NCI-H446 (cell line): Measurements from ENCODE around the gene GIMAP5.

Experiments used
- DNase-seq, 2 experiments: peaks; one replicate each; lab custom pipeline; 2025; lab: John Stamatoyannopoulos, UW

GIMAP5 gene

DNA sequence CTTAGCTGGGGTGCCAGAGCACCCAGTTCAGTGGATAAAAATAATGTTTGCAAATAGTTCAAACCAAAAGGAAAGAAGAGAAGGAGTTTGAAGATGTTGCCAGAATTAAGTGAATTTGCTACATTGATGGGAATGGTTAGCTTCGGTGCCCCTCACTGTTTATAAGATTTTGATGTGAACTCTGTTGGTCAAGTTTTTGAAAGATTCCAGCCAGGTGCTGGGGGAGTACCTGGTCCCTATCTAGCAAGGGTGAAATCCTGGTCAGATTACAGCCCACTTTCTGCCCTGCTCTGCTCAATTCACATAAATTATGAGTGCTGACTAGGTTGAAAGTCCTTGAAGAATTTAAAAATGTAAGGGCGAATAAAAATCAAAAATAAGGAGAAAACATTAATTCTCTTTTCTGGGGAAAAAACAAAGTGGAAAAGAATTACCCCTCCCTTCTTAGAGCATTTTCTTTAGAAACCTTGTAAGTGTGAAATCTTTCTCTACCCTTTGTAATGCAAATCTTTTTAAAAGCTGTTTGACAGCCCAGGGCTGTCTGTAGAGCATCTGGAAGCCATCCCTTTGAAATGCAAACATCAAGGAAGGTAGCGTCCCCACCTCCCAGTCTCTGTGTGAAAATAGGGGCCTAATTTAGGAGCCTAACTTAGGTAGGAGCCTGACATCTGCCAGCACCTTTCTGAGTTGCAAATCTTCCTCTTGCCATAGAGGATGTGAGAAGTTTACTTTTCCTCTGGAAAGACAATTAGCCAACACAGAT, 1.4 kb upstream of the GIMAP5 start:
- no peak for DNase-seq

GRCh38 chr7:150736864-150737263, 354 bp upstream of the GIMAP5 start:
- no peak for DNase-seq

- no peak for DNase-seq
Observed at GRCh38 chr7:150738092-150738491, 874 bp downstream of the GIMAP5 start.

DNA sequence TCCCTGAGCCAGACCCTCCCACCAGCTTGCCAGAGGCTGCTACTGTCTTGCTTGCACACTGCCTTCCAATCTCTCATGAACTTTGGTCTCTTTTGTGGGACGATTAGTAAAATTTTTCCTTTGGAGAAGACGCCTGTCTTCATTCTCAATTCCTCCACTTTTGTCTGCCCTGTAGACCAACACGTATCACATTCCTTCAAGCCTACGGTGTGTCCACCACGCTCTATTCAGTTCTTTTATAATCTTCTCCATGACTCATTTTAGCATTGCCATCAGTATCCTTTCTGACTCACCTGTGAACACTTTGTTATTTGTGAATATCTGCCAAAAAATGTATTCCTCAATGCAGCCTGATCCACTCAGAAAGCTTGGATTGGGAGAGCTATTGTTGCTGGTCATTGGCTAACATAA, 1.4 kb downstream of the GIMAP5 start:
- DNase-seq, result no peak

GRCh38 chr7:150739033-150739432, 1.8 kb downstream of the GIMAP5 start:
- no peak for DNase-seq

DNA sequence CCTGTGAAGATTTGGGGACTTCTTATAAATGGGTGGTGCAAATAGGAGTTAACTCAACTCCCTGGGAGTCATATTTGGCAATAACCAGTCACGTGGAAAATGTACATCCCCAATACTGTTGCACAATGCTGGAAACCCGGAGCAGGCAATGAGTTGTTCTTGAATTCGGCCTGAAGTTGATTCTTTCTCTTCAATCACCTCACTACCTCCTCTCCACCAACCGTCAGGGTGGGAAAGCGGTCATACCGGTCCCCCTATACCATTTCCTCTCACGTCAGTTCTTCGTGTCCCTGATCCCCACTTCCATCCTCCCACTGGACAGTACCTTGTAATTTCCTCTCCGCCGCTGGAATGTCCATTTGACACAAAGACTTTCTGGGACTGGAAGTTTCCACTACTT, 2.8 kb downstream of the GIMAP5 start:
- DNase-seq, result no peak

DNA sequence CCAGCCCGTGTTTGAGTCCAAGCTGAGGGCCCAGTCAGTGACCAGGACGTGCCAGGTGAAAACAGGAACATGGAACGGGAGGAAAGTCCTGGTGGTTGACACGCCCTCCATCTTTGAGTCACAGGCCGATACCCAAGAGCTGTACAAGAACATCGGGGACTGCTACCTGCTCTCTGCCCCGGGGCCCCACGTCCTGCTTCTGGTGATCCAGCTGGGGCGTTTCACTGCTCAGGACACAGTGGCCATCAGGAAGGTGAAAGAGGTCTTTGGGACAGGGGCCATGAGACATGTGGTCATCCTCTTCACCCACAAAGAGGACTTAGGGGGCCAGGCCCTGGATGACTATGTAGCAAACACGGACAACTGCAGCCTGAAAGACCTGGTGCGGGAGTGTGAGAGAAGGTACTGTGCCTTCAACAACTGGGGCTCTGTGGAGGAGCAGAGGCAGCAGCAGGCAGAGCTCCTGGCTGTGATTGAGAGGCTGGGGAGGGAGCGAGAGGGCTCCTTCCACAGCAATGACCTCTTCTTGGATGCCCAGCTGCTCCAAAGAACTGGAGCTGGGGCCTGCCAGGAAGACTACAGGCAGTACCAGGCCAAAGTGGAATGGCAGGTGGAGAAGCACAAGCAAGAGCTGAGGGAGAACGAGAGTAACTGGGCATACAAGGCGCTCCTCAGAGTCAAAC, 5.2 kb downstream of the GIMAP5 start:
- DNase-seq, result no peak

- DNase-seq, result no peak
Observed at GRCh38 chr7:150744041-150744656, 6.9 kb downstream of the GIMAP5 start.

- DNase-seq, result no peak
Observed at GRCh38 chr7:150745086-150745485, 7.9 kb downstream of the GIMAP5 start.

- no peak for DNase-seq
Observed at GRCh38 chr7:150745876-150746275, 8.7 kb downstream of the GIMAP5 start.

- no peak for DNase-seq
Observed at GRCh38 chr7:150746921-150747320, 9.7 kb downstream of the GIMAP5 start.

DNA sequence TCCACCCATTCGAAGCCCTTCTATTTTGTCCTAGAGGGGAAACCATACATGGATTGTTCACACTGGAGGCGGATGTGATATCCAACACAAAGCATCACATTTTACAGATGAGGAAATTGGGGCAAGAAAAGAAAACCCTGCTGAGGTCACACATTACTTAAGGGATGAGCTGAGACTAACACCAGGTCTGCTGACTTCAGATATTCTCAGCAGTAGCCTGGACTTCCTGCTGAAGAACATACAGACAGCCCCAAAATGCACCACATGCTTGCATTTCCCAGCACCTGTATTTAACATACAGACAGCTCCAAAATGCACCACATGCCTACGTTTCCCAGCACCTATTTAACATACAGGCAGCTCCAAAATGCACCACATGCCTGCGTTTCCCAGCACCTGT, 11.2 kb downstream of the GIMAP5 start:
- no peak for DNase-seq

DNA sequence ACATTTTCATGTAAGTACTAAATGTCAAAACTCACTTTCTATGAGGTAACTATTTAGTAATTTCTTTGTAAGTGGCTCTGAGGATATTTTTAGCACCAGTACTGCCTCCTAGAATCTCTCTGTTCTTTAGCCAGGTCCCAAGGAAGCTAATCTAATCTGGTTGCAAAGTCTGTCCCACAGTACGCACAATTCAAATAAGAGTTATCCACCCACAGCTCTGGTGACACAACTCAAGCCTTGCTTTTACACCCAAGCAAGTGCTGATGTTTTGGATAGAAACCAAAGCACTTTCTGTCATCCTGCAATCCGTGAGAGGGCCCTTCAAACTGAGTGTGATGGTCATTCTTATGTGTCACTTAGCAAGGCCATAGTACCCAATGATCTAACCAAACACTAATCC, 14.5 kb downstream of the GIMAP5 start:
- DNase-seq, result no peak

DNA sequence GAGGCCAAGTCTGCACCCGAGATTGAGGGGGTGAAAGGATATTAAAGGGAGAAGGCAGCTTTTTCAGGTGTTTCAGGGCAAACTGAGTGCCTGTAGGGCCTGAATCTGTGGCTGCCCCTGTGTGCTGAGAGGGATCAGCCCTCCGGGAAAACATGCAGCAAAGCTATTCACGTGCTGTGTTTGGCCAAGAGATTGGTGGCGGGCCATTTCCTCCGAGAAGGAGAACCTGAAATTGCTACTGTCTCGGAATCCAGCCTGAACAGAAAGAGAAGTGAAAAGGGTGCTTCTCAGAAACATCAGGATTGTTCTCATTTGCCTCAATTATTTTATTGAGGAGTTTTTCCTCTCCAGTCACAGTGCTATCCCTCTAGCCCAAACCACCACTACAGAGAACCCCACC, 16.0 kb downstream of the GIMAP5 start:
- no peak for DNase-seq

DNA sequence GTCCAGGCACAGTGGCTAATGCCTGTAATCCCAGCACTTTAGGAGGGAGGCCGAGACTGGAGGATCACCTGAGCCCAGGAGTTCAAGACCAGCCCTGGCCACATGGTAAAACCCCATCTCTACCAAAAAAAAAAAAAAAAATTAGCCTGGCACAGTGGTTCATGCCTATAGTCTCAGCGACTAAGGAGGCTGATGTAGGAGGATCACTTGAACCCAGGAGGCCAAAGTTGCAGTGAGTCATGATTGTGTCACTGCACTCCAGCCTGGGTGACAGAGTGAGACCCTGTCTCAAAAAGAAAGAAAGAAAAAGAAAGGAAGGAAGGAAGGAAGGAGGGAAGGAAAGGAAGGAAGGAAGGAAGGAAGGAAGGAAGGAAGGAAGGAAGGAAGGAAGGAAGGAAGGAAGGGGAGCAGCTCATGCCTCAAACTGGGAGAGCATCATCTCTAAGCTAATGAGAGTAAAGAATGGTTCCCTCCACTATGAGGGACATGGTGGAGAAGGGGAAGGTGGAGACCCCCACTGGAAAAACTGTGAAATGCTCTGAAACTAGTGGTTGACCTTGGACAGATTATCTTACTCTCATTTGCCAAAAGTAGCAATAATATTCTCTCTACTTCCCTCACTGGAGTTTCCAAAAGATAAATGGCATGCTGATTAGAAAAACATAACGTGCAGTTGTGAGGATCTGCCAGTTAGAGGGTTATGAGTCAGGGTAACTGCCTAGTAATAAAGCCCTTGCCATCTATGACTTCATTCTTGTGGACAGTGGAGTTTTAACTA, 16.8 kb downstream of the GIMAP5 start:
- DNase-seq, result no peak

DNA sequence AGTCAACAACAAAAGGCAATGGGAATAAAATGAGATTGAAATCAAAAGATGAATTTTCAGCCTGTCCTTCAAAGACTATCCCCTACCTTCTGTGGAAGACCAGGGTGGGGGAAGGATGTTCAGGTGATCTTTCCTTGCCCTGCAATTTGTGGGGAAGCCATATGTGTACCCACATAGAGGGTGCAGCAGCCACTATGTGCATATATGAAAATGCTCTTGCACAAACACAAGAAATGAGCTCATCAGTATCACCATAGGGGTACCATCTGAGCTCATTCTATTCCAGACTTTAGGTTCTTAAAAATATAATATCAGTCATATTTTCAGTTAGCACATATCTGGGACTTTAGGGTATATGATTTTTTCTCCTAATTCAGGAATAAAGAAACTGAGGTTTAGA, 17.7 kb downstream of the GIMAP5 start:
- no peak for DNase-seq

DNA sequence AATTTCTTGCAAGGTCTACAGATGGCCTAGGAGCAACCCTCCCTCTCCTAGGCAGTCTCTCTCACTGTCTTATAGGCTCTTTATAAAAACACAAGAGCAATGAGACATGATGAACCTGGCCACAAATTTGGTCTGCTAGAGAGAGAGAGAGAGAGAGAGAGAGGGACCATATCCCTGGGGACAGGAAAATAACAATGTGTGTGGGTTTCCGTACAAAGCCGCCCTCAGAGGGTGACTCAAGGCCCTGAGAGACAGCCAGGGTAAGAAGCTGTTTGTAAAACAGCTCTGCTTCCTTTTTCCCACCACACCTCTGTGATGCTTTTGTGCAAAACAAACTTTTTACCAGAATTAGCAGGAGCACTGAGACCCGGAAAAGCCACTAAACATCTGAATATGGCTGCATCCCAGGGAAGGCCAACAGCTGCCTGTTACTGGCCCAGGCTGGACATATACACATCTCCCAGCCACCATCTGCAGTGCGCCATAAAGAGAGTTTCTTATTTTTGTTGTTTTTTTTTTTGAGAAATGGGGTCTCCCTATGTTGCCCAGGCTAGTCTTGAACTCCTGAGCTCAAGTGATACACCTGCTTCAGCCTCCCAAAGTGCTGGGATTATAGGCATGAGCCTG, 18.4 kb downstream of the GIMAP5 start:
- DNase-seq, result no peak

DNA sequence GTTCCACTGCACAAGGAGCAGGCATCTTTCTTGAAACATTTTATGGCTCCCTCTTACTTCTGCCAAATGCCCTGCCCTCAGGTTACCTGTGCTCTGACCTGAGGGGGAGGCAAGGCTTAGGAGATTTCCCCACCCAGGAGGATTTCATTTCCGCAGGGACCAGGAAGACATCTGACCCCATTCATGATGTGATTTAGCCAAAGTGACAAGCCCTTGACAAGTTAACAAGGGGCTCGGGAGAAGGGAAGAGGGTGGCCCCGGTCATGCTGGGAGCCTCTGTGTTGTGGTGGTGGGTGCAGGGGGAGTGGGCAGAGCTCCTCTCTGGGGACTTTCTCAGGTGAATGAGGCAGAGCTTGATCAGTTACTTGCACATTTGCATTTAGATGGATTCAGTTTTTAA, 18.9 kb downstream of the GIMAP5 start:
- no peak for DNase-seq

GRCh38 chr7:150756858-150757257, 19.6 kb downstream of the GIMAP5 start:
- no peak for DNase-seq

DNA sequence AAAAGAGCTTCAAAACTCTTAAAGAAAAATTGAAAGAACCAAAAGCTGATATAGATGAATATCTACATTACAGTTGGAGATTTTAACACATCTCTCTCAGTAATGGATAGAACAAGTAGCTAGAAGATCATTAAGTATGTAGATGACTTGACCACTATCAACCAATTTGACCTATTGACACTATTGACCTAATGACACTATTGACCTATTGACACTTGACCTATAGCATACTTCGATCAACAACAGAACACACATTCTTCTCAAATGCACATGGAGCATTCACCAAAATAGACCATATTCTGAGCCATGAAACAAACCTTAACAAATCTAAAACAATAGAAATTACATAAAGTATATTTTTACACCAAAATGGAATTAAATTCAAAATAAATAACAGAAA, 22.3 kb downstream of the GIMAP5 start:
- DNase-seq, result no peak

DNA sequence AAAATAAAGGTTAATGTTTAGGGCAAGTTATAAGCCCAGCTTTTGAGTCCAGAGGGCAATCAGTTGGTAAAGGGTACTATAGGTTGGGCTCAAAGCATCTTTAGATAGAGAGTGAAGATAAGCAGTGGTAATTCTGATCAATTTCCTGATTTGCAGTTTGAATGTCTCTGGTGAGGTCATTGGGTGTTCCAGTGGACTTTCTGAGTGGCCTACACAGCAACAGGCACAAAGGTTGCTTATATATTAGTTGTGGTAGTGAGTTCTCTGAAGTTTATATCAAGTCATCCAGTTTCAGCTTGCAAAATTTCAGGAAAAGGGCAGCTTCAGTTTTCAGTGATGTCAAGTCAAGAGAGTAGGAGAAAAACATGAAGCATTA, 29.1 kb downstream of the GIMAP5 start:
- DNase-seq, result no peak

GRCh38 chr7:150769768-150770167, 32.5 kb downstream of the GIMAP5 start:
- DNase-seq, result no peak
